Ishikawa (cell line): Measurements from ENCODE around the gene RNF150.

Source experiments
- EGR1 ChIP-seq: IDR thresholded peaks from 2 replicates; pipeline ENCODE4 v1.6.1; 2012
- EP300 ChIP-seq: IDR thresholded peaks from 2 replicates; pipeline ENCODE4 v1.6.1; 2012; ENCODE audit warnings: borderline replicate concordance
- MAX ChIP-seq: IDR thresholded peaks from 2 replicates; pipeline ENCODE4 v1.6.1; 2012
- NFIC ChIP-seq: IDR thresholded peaks from 2 replicates; pipeline ENCODE4 v1.6.1; 2012
- REST ChIP-seq: IDR thresholded peaks from 2 replicates; pipeline ENCODE4 v1.6.1; 2012; ENCODE audit warnings: low read depth, mild to moderate bottlenecking
- TAF1 ChIP-seq: IDR thresholded peaks from 2 replicates; pipeline ENCODE4 v1.6.1; 2012; ENCODE audit warnings: low read depth, mild to moderate bottlenecking
- TEAD4 ChIP-seq: IDR thresholded peaks from 2 replicates; pipeline ENCODE4 v1.6.1; 2012
- USF1 ChIP-seq: IDR thresholded peaks from 2 replicates; pipeline ENCODE4 v1.6.1; 2012
- YY1 ChIP-seq: IDR thresholded peaks from 2 replicates; pipeline ENCODE4 v1.6.1; 2012; ENCODE audit warnings: low read depth

GRCh38 chr4:141028024-141028529 lies 105.2 kb downstream of the RNF150 start:
- TF ChIP-seq TAF1 (no peak), YY1 (no peak), EGR1 (no peak), EP300 (no peak), REST (no peak), MAX (no peak), TEAD4 (no peak), USF1 (no peak), NFIC (peak; percentile 41; the same call in 1 of the 2 replicates)
